SK-N-SH (cell line): Measurements from ENCODE around the gene SAE1. TPM values are rescaled to one million over a fixed set of nuclear protein-coding genes. Genes with fewer than 3 reads are reported as not detected.

ENCODE experiments used
- CTCF ChIA-PET: fragments of 300-600, 350-600 bp; formaldehyde crosslinking; extraction: SDS; loops from one replicate; lab custom pipeline; 2021; lab: Yijun Ruan, JAX
- POLR2A ChIA-PET: fragments of 350-600 bp; sonication (Branson Sonifier 250); formaldehyde crosslinking; extraction: SDS; loops from one replicate; lab custom pipeline; 2020; ENCODE audit warnings: antibody characterized with exemption, inconsistent platforms; lab: Yijun Ruan, JAX
- DNase-seq: peaks from one replicate; pipeline ENCODE4 v3.0.0; 2012
- H2AFZ ChIP-seq: fragments of 200-600 bp; sonication (generic); 2 replicates; pipeline ENCODE4 v1.8.1; 2016; ENCODE audit warnings: antibody characterized with exemption, mild to moderate bottlenecking, low read depth
- H3F3A ChIP-seq: fragments of 200-600 bp; sonication (generic); replicated peaks from 2 replicates; pipeline ENCODE3; 2016; ENCODE audit warnings: antibody characterized with exemption, mild to moderate bottlenecking; ENCODE audit not compliant: insufficient read depth
- H3K27ac ChIP-seq, 2 experiments: fragments of 200-500 bp in 1 of 2; fragments of 200-600 bp in 1 of 2; sonication (Bioruptor generic) in 1 of 2; sonication (generic), shearing (Covaris generic) in 1 of 2; 2 replicates each; pipeline versions ENCODE4 v1.5.1 to v1.6.1; 2014 to 2016; ENCODE audit warnings: low read depth in 2 of 2, inconsistent platforms in 1 of 2, low read length in 1 of 2, mild to moderate bottlenecking in 1 of 2, mixed read lengths in 1 of 2
- H3K27me3 ChIP-seq: fragments of 200-600 bp; sonication (generic), shearing (Covaris generic); 2 replicates; pipeline ENCODE4 v1.6.1; 2016; ENCODE audit warnings: mixed run types; ENCODE audit not compliant: insufficient read depth
- H3K36me3 ChIP-seq, 2 experiments: fragments of 200-500 bp in 1 of 2; fragments of 200-600 bp in 1 of 2; sonication (Bioruptor generic) in 1 of 2; sonication (generic) in 1 of 2; replicated peaks in 1 of 2; 2 replicates each; pipeline versions ENCODE3 to v1.5.1; 2014 to 2016; ENCODE audit warnings: low read length in 1 of 2, mild to moderate bottlenecking in 1 of 2; ENCODE audit not compliant: insufficient read depth in 2 of 2, control insufficient read depth in 1 of 2
- H3K4me1 ChIP-seq, 2 experiments: fragments of 200-500 bp in 1 of 2; fragments of 200-600 bp in 1 of 2; sonication (Bioruptor generic) in 1 of 2; sonication (generic), shearing (Covaris generic) in 1 of 2; 2 replicates each; pipeline versions ENCODE4 v1.5.1 to v1.6.1; 2014 to 2016; ENCODE audit warnings: low read depth in 1 of 2, low read length in 1 of 2, mixed run types in 1 of 2; ENCODE audit not compliant: insufficient read depth in 2 of 2, control insufficient read depth in 1 of 2
- H3K4me2 ChIP-seq: fragments of 200-600 bp; sonication (generic), shearing (Covaris generic); 2 replicates; pipeline ENCODE4 v1.6.1; 2017; ENCODE audit warnings: mixed run types
- H3K4me3 ChIP-seq, 2 experiments: fragments of 200-500 bp in 1 of 2; fragments of 200-600 bp in 1 of 2; sonication (Bioruptor generic) in 1 of 2; sonication (generic), shearing (Covaris generic) in 1 of 2; 2 replicates each; pipeline versions ENCODE4 v1.5.1 to v1.8.1; 2014 to 2016; ENCODE audit warnings: low read depth in 2 of 2, inconsistent platforms in 1 of 2, low read length in 1 of 2, mild to moderate bottlenecking in 1 of 2, mixed read lengths in 1 of 2, moderate library complexity in 1 of 2
- H3K79me2 ChIP-seq: fragments of 200-600 bp; sonication (generic); 2 replicates; pipeline ENCODE4 v1.8.1; 2017; ENCODE audit warnings: mild to moderate bottlenecking; ENCODE audit not compliant: insufficient read depth
- H3K9ac ChIP-seq: fragments of 200-600 bp; sonication (generic); 2 replicates; pipeline ENCODE4 v1.6.1; 2017; ENCODE audit warnings: mixed run types
- H3K9me2 ChIP-seq: fragments of 200-600 bp; sonication (generic); 2 replicates; pipeline ENCODE4 v1.6.1; 2017; ENCODE audit warnings: mixed run types
- H3K9me3 ChIP-seq: fragments of 200-600 bp; sonication (generic); 2 replicates; pipeline ENCODE4 v1.6.1; 2017; ENCODE audit warnings: mixed run types, mild to moderate bottlenecking, moderate library complexity
- H4K20me1 ChIP-seq: fragments of 200-600 bp; sonication (generic); 2 replicates; pipeline ENCODE4 v1.6.1; 2017; ENCODE audit warnings: mild to moderate bottlenecking, mixed run types; ENCODE audit not compliant: insufficient read depth
- CHD2 ChIP-seq: fragments of 150-350 bp; IDR thresholded peaks from 2 replicates; pipeline ENCODE4 v1.6.1; 2018; ENCODE audit warnings: low read length; ENCODE audit not compliant: partially characterized antibody
- EZH2phosphoT487 ChIP-seq: fragments of 200-600 bp; sonication (generic); IDR thresholded peaks from 2 replicates; pipeline ENCODE4 v1.6.1; 2017; ENCODE audit warnings: low read depth, mixed run types, mild to moderate bottlenecking, antibody characterized with exemption, moderate library complexity, borderline replicate concordance
- FOSL2 ChIP-seq: IDR thresholded peaks from 2 replicates; pipeline ENCODE4 v1.4.0; 2012; ENCODE audit warnings: low read depth, mild to moderate bottlenecking, moderate library complexity, borderline replicate concordance
- GATA2 ChIP-seq: sonication (generic); formaldehyde crosslinking; IDR thresholded peaks from 2 replicates; pipeline ENCODE4 v1.5.0; 2020; ENCODE audit warnings: mild to moderate bottlenecking, missing genetic modification reagents
- JUND ChIP-seq: IDR thresholded peaks from 2 replicates; pipeline ENCODE4 v1.4.0; 2012
- MAX ChIP-seq: IDR thresholded peaks from 2 replicates; pipeline ENCODE4 v1.4.0; 2012; ENCODE audit warnings: low read depth
- MEF2A ChIP-seq: IDR thresholded peaks from 2 replicates; pipeline ENCODE4 v1.4.0; 2012; ENCODE audit warnings: low read depth, borderline replicate concordance
- PBX3 ChIP-seq: IDR thresholded peaks from 2 replicates; pipeline ENCODE4; 2012
- RXRA ChIP-seq: IDR thresholded peaks from 2 replicates; pipeline ENCODE4 v1.4.0; 2012; ENCODE audit warnings: low read depth, mild to moderate bottlenecking, borderline replicate concordance
- SIN3A ChIP-seq: IDR thresholded peaks from 2 replicates; pipeline ENCODE4 v1.6.1; 2012; ENCODE audit warnings: low read depth, mild to moderate bottlenecking, low read length, moderate library complexity, borderline replicate concordance
- TAF1 ChIP-seq: IDR thresholded peaks from 2 replicates; pipeline ENCODE4 v1.6.1; 2012; ENCODE audit warnings: low read depth, mild to moderate bottlenecking, low read length, moderate library complexity, borderline replicate concordance
- WGBS: methylation state at CpG from one replicate; pipeline ENCODE4 v1.1.6; 2017; ENCODE audit warnings: low lambda C conversion rate; 5-methylcytosine and 5-hydroxymethylcytosine counted together
- polyA plus RNA-seq, 3 experiments: library from polyadenylated mRNA; depleted of rRNA; stranded (reverse); fragments of >200 nt; gene quantifications; 2 replicates each; pipeline ENCODE4 v1.2.3, GENCODE V29; 2012
- TF ChIP-seq, protein P1 (sequence below): fragments of 150-350 bp; IDR thresholded peaks from 2 replicates; pipeline ENCODE4 v1.6.1; 2017; ENCODE audit warnings: antibody characterized with exemption, low read length, low read depth, borderline replicate concordance

SAE1 gene
- polyA plus RNA-seq, 1 of the 3 experiments (the other 2 are of a cell fraction) = 123 TPM

DNA sequence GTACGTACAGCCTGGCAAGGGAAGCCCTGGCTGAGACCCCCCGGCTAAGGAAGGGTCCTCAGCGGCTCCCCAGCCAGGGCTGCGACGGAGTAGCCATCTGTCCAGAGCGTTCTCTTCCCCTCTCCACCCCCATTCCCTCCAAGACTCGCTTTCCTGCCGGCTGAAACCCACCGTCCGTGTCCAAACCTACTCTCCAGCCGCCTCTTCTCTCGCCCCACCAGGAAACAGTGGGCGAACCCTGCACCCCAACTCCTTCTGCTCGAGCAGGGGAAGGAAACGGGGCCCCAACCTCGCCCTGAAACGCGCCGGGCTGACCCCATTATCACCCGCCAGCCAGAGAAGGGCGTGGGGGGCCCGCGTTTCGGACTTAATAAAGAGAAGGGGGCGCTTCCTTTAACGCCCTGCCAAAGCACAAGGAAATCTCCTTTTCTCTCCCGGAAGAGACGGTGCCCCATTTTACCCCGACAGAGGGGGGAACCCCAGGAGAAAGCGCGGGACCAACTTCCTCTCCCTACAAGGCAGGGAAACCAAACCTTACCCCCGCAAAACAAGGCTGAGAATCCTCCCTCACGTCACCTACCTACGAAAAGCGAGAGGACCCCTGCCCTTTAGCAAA is 19.5 kb upstream of the SAE1 start:
- Histone ChIP-seq H3K4me2 (peak overlapping the region; percentile 99), H3K9me3 (no peaks in the 10 kb centered on the region), H3K36me3 (peaks cover 13 to 15% of the 10 kb centered on the region in 2 experiments), H3K27ac (peak overlapping the region; percentile 99 to 100), H3K27me3 (no peaks in the 10 kb centered on the region), H3K9ac (peak overlapping the region; percentile 100), H3F3A (peaks cover 40% of the 10 kb centered on the region), H3K79me2 (peaks cover 62% of the 10 kb centered on the region), H4K20me1 (no peaks in the 10 kb centered on the region), H2AFZ (no peak overlapping the region), H3K9me2 (no peaks in the 10 kb centered on the region), H3K4me1 (peaks cover 39 to 44% of the 10 kb centered on the region in 2 experiments), H3K4me3 (peak overlapping the region; percentile 78 to 92)
- TF ChIP-seq EZH2phosphoT487 (no peak), FOSL2 (no peak), GATA2 (no peak), SIN3A (no peak; the same call in 1 of the 2 replicates), CHD2 (no peak), MAX (no peak), PBX3 (no peak), TAF1 (no peak), JUND (no peak), RXRA (no peak)
- TF ChIP-seq, protein P1, sequence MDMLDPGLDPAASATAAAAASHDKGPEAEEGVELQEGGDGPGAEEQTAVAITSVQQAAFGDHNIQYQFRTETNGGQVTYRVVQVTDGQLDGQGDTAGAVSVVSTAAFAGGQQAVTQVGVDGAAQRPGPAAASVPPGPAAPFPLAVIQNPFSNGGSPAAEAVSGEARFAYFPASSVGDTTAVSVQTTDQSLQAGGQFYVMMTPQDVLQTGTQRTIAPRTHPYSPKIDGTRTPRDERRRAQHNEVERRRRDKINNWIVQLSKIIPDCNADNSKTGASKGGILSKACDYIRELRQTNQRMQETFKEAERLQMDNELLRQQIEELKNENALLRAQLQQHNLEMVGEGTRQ = no peak
- ChIA-PET POLR2A (no interaction called here), CTCF (interaction anchor here (0.6 to 4.3 kb wide), 6 partner anchors 12 to 133 kb away, joined by 3 to 18 read pairs (median 3); no protein-coding TSS in a partner anchor)
- under 1% methylated on average over 29 of the region's 35 CpGs for WGBS
- DNase-seq = peak; percentile 44

DNA sequence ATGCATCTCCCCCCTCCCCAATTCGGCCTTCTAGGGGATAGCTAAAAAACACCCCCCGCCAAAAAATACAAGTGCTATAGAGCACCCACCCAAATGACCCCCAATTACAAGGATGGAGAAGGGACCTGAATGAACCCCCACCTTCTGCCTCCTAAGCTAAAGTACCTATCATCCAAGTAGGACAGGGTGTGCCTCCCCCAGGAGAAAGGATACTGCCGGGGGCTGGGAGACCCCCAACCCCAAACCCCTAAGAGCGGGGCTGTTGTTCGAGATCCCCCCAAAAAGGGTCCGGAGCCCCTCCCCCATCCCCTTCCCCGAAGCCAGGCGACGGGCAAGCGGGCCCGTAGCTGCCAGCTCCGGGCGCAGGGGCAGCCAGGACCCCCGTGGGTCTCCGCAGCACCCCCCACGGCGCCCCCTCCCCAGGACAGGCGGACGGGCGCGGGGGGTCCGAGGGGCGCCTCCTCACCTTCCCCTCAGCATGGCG is 18.9 kb upstream of the SAE1 start:
- Histone ChIP-seq H4K20me1 (no peaks in the 10 kb centered on the region), H3K27ac (peak overlapping the region; percentile 99 to 100), H3K4me1 (peaks cover 33 to 38% of the 10 kb centered on the region in 2 experiments), H3K79me2 (peaks cover 56% of the 10 kb centered on the region), H3K9ac (peak overlapping the region; percentile 100), H3K4me2 (peak overlapping the region; percentile 99), H3K4me3 (peak overlapping the region; percentile 78 to 92), H3K9me3 (no peaks in the 10 kb centered on the region), H3K36me3 (peaks cover 13 to 15% of the 10 kb centered on the region in 2 experiments), H3K27me3 (no peaks in the 10 kb centered on the region), H3F3A (peaks cover 34% of the 10 kb centered on the region), H3K9me2 (no peaks in the 10 kb centered on the region), H2AFZ (no peak overlapping the region)
- WGBS = 0% methylated on average over 6 of the region's 24 CpGs
- POLR2A ChIA-PET = interaction anchor here (2.5 kb wide), 1 partner anchor 145 kb away, joined by 11 read pairs; the partner anchor contains the start of gene CCDC9
- CTCF ChIA-PET = interaction anchor here (0.8 to 4.3 kb wide), 4 partner anchors 27 to 132 kb away, joined by 3 to 18 read pairs (median 3); no protein-coding TSS in a partner anchor
- no peak for DNase-seq
- TF ChIP-seq MEF2A (0 out of 2 replicates have a peak, but pooled peaks have one; percentile 5), FOSL2 (no peak)
